ENCODE measurements around the gene HEXD. TPM values are rescaled to one million over a fixed set of nuclear protein-coding genes. Genes with fewer than 3 reads are reported as not detected.
A peak's percentile ranks its signal among the peaks of the same experiment; 100 is the strongest.
"Not testable (repeated sequence)": the region's sequence is repeated elsewhere in the genome, so short reads cannot be mapped to it uniquely, and the experiment has no call there.

Gene HEXD
- total RNA-seq, 2 donors from 2014 or later: 31.5 to 37.6 TPM

DNA sequence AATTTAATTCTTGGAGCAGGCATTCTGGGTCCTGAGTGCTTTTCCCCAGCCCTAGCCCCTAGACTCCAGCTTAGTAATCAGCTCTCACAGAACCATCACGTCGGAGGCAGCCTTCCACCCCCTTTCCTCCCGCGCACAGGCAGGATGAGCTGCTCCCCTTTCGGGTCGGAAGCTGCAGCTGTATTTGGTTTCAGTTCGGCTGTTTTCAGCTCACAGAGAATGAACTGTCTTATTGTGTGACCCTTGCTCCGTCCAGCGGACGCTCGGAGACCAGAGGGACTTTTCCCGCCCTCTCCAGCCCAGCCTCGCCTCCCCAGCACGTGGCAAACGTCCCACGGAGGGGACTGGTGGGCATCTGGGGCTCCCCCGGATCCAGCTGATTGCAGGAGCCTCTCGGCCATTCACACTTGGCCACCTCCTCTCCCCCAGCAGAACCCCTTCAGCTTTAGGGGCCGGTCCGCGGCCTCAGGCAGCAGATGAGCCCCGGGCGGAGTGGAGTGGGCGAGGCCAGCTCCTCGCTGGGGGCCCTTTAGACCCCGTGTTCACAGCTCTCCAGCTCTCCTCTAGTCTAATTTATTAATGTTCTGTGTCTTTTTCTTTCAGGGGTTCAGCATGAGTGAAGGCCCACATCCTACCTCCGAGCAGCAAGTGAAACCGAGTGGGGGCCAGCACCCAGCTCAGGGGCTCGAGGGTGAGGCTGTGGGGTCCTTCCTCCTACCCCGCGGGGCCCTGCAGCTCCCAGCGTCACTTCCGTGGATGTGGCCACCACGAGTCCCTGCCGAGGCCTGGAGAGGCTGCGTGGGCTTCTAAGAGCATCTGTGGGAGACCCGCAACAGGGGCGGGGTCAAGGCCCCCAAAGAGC is 47.4 kb upstream of the HEXD start:
- no peak for DNase-seq
- no peak overlapping the region for H3K4me3 ChIP-seq (ENCODE audit: low read length)
- Mint-ChIP-seq H3K27me3 (ENCODE audit: insufficient read depth) (peaks cover 42% of the 10 kb centered on the region), H3K4me1 (peaks cover 2% of the 10 kb centered on the region), H3K4me3 (peak overlapping the region; percentile 14), H3K36me3 (ENCODE audit: low read depth) (no peaks in the 10 kb centered on the region), H3K27ac (no peak overlapping the region), H3K9me3 (no peaks in the 10 kb centered on the region)
- H3K4me1 ChIP-seq (ENCODE audit: control insufficient read depth, insufficient read depth, low read length): no peaks in the 10 kb centered on the region
- TF ChIP-seq, protein P1, sequence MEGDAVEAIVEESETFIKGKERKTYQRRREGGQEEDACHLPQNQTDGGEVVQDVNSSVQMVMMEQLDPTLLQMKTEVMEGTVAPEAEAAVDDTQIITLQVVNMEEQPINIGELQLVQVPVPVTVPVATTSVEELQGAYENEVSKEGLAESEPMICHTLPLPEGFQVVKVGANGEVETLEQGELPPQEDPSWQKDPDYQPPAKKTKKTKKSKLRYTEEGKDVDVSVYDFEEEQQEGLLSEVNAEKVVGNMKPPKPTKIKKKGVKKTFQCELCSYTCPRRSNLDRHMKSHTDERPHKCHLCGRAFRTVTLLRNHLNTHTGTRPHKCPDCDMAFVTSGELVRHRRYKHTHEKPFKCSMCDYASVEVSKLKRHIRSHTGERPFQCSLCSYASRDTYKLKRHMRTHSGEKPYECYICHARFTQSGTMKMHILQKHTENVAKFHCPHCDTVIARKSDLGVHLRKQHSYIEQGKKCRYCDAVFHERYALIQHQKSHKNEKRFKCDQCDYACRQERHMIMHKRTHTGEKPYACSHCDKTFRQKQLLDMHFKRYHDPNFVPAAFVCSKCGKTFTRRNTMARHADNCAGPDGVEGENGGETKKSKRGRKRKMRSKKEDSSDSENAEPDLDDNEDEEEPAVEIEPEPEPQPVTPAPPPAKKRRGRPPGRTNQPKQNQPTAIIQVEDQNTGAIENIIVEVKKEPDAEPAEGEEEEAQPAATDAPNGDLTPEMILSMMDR (conservative IDR thresholded peaks at IDR 0.05): no peak
- H3K27ac ChIP-seq (ENCODE audit: low read depth, low read length): no peak overlapping the region
- peaks cover 28% of the 10 kb centered on the region for H3K27me3 ChIP-seq (ENCODE audit: control insufficient read depth, insufficient read depth, low read length, poor library complexity, severe bottlenecking)
- H3K9me3 ChIP-seq (ENCODE audit: control insufficient read depth, low read length): no peaks in the 10 kb centered on the region
- H3K36me3 ChIP-seq (ENCODE audit: control insufficient read depth, insufficient read depth, low read length): no peaks in the 10 kb centered on the region
- WGBS, 2 experiments (ENCODE audit: insufficient coverage in 1 of 2, insufficient read length in 1 of 2): 79 to 83% methylated on average over 24 to 38 of the region's 38 CpGs
- H3K9ac ChIP-seq (ENCODE audit: extremely low read depth, low read length, poor library complexity, severe bottlenecking): no peak overlapping the region

GRCh38 chr17:82371333-82372248 is 46.6 kb upstream of the HEXD start, which contains the start of gene UTS2R:
TSS of gene UTS2R (plus strand) at chr17:82371765. CDS start at chr17:82374325, 2,560 bp downstream.
- TF ChIP-seq, protein P1 (conservative IDR thresholded peaks at IDR 0.05): no peak
- no peaks in the 10 kb centered on the region for H3K9me3 ChIP-seq (ENCODE audit: control insufficient read depth, low read length)
- H3K27ac ChIP-seq (ENCODE audit: low read depth, low read length): no peak within 1 kb of the TSS
- peaks cover 28% of the 10 kb centered on the region for H3K27me3 ChIP-seq (ENCODE audit: control insufficient read depth, insufficient read depth, low read length, poor library complexity, severe bottlenecking)
- H3K27me3 Mint-ChIP-seq (ENCODE audit: insufficient read depth): peaks cover 48% of the 10 kb centered on the region
- no peaks in the 10 kb centered on the region for H3K36me3 Mint-ChIP-seq (ENCODE audit: low read depth)
- no peaks in the 10 kb centered on the region for H3K36me3 ChIP-seq (ENCODE audit: control insufficient read depth, insufficient read depth, low read length)
- H3K4me3 ChIP-seq (ENCODE audit: low read length): no peak within 1 kb of the TSS
- DNase-seq: peak; percentile 83
- H3K4me1 Mint-ChIP-seq: peaks cover 2% of the 10 kb centered on the region
- WGBS, 2 experiments (ENCODE audit: insufficient coverage in 1 of 2, insufficient read length in 1 of 2): 13 to 16% methylated on average over 19 to 109 of the region's 109 CpGs
- no peaks in the 10 kb centered on the region for H3K4me1 ChIP-seq (ENCODE audit: control insufficient read depth, insufficient read depth, low read length)
- H3K27ac Mint-ChIP-seq: no peak within 1 kb of the TSS
- H3K9me3 Mint-ChIP-seq: no peaks in the 10 kb centered on the region
- no peak within 1 kb of the TSS for H3K9ac ChIP-seq (ENCODE audit: extremely low read depth, low read length, poor library complexity, severe bottlenecking)
- peak within 1 kb of the TSS; percentile 47 for H3K4me3 Mint-ChIP-seq

- Mint-ChIP-seq H3K4me1 (peaks cover 2% of the 10 kb centered on the region), H3K27ac (no peak overlapping the region), H3K27me3 (ENCODE audit: insufficient read depth) (peaks cover 48% of the 10 kb centered on the region), H3K4me3 (peak overlapping the region; percentile 47), H3K36me3 (ENCODE audit: low read depth) (no peaks in the 10 kb centered on the region), H3K9me3 (no peaks in the 10 kb centered on the region)
- Histone ChIP-seq H3K4me1 (ENCODE audit: control insufficient read depth, insufficient read depth, low read length) (no peaks in the 10 kb centered on the region), H3K9me3 (ENCODE audit: control insufficient read depth, low read length) (no peaks in the 10 kb centered on the region), H3K27me3 (ENCODE audit: control insufficient read depth, insufficient read depth, low read length, poor library complexity, severe bottlenecking) (peaks cover 28% of the 10 kb centered on the region), H3K4me3 (ENCODE audit: low read length) (no peak overlapping the region), H3K27ac (ENCODE audit: low read depth, low read length) (no peak overlapping the region), H3K36me3 (ENCODE audit: control insufficient read depth, insufficient read depth, low read length) (no peaks in the 10 kb centered on the region), H3K9ac (ENCODE audit: extremely low read depth, low read length, poor library complexity, severe bottlenecking) (no peak overlapping the region)
- 77 to 84% methylated on average over 27 to 41 of the region's 41 CpGs for WGBS, 2 experiments (ENCODE audit: insufficient coverage in 1 of 2, insufficient read length in 1 of 2)
- DNase-seq: peak; percentile 70
- TF ChIP-seq, protein P1 (conservative IDR thresholded peaks at IDR 0.05): no peak
Observed at GRCh38 chr17:82372249-82373071, 45.7 kb upstream of the HEXD start.

DNA sequence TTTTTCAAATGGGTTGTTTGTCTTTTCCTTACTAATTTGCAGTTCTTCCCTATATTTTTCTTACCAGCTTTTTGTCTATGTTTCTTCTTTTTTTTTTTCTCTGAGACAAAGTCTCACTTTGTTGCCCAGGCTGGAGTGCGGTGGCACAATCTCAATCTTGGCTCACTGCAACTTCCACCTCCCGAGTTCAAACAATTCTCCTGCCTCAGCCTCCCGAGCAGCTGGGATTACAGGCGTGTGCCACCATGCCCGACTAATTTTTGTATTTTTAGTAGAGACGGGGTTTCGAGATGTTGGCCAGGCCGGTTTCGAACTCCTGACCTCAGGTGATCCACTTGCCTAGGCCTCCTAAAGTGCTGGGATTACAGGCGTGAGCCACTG is 45.1 kb upstream of the HEXD start:
- not testable (repeated sequence) for H3K36me3 Mint-ChIP-seq (ENCODE audit: low read depth); DNase-seq; H3K4me3 Mint-ChIP-seq; H3K27ac ChIP-seq (ENCODE audit: low read depth, low read length); H3K4me1 ChIP-seq (ENCODE audit: control insufficient read depth, insufficient read depth, low read length); H3K4me1 Mint-ChIP-seq; H3K9me3 ChIP-seq (ENCODE audit: control insufficient read depth, low read length); H3K4me3 ChIP-seq (ENCODE audit: low read length); H3K9me3 Mint-ChIP-seq; H3K27ac Mint-ChIP-seq; H3K36me3 ChIP-seq (ENCODE audit: control insufficient read depth, insufficient read depth, low read length); H3K9ac ChIP-seq (ENCODE audit: extremely low read depth, low read length, poor library complexity, severe bottlenecking)
- WGBS, 2 experiments (ENCODE audit: insufficient coverage in 1 of 2, insufficient read length in 1 of 2): 91 to 95% methylated on average over 10 of the region's 10 CpGs
- H3K27me3 ChIP-seq (ENCODE audit: control insufficient read depth, insufficient read depth, low read length, poor library complexity, severe bottlenecking): peaks cover 28% of the 10 kb centered on the region
- peaks cover 48% of the 10 kb centered on the region for H3K27me3 Mint-ChIP-seq (ENCODE audit: insufficient read depth)
